HepG2 (cell line): ENCODE data around the gene FNDC3B. TPM values are rescaled to one million over a fixed set of nuclear protein-coding genes. Genes with fewer than 3 reads are reported as not detected.

Experiments
- ATAC-seq: fragments of 200-7000 bp; cut with Tn5 transposase; 3 replicates; pipeline ENCODE4 v1.9.1; 2020; ENCODE audit warnings: mild to moderate bottlenecking, moderate library complexity
- BruUV-seq: library from RNA; stranded (reverse); fragments of 400-500 nt; replicated peaks from 2 replicates; lab custom pipeline; 2021; lab: Mats Ljungman, UMichigan
- CTCF ChIA-PET: fragments of 300-600 bp; formaldehyde crosslinking; extraction: SDS; loops from one replicate; lab custom pipeline; 2021; ENCODE audit warnings: low total read pairs, inconsistent platforms, low intra/inter-chr PET ratio; lab: Yijun Ruan, JAX
- POLR2A ChIA-PET: fragments of 350-600 bp; sonication (Branson Sonifier 250); formaldehyde crosslinking; loops from one replicate; lab custom pipeline; 2020; ENCODE audit warnings: antibody characterized with exemption, inconsistent platforms; lab: Yijun Ruan, JAX
- DNase-seq: peaks from one replicate; pipeline ENCODE4 v3.0.0-alpha.2; 2015; ENCODE audit warnings: low spot score
- FAIRE-seq: peaks from 3 replicates; lab custom pipeline; 2011; peaks lifted over from hg19 to GRCh38; lab: Jason Lieb, UNC
- H2AFZ ChIP-seq: one replicate; pipeline ENCODE4 v1.6.1; 2011; ENCODE audit warnings: low read length, inconsistent platforms
- H3K27ac ChIP-seq: fragments of 300-600 bp; 3 replicates; pipeline ENCODE4 v1.8.0; 2011; ENCODE audit warnings: mixed run types, mild to moderate bottlenecking, mixed read lengths, low read length, inconsistent platforms; ENCODE audit not compliant: insufficient read depth; ENCODE audit errors: extremely low read length
- H3K27me3 ChIP-seq, 2 experiments: fragments of 200-600 bp in 1 of 2; 2 replicates in 1 of 2; 3 replicates in 1 of 2; pipeline versions ENCODE4 v1.6.0 to v1.8.0; 2011; ENCODE audit warnings: low read length in 2 of 2, mild to moderate bottlenecking in 2 of 2, moderate library complexity in 2 of 2, inconsistent platforms in 1 of 2; ENCODE audit not compliant: insufficient read depth in 2 of 2, control insufficient read depth in 1 of 2
- H3K36me3 ChIP-seq, 2 experiments: fragments of 200-600 bp in 1 of 2; replicated peaks in 1 of 2; 2 replicates in 1 of 2; 3 replicates in 1 of 2; pipeline versions ENCODE4 v1.5.1 to v1.8.0; 2011; ENCODE audit warnings: low read length in 2 of 2, inconsistent platforms in 1 of 2; ENCODE audit not compliant: insufficient read depth in 2 of 2, control insufficient read depth in 1 of 2
- H3K4me1 ChIP-seq: 2 replicates; pipeline ENCODE4 v1.5.1; 2012; ENCODE audit warnings: low read length, inconsistent platforms; ENCODE audit not compliant: insufficient read depth
- H3K4me2 ChIP-seq: 2 replicates; pipeline ENCODE4 v1.6.0; 2011; ENCODE audit warnings: low read depth, low read length, inconsistent platforms
- H3K4me3 ChIP-seq, 3 experiments: fragments of 200-600 bp in 1 of 3; sonication (generic), shearing (Covaris generic) in 1 of 3; replicated peaks in 1 of 3; 2 replicates each; pipeline ENCODE4 v1.5.1; 2011 to 2016; ENCODE audit warnings: low read length in 3 of 3, inconsistent platforms in 2 of 3, low read depth in 2 of 3, mild to moderate bottlenecking in 2 of 3, control low read depth in 1 of 3, mixed read lengths in 1 of 3; ENCODE audit not compliant: insufficient read depth in 1 of 3
- H3K79me2 ChIP-seq: one replicate; pipeline ENCODE4 v1.6.1; 2011; ENCODE audit warnings: low read length, inconsistent platforms; ENCODE audit not compliant: insufficient read depth
- H3K9ac ChIP-seq: 2 replicates; pipeline ENCODE4 v1.6.0; 2011; ENCODE audit warnings: mild to moderate bottlenecking, low read depth, low read length, inconsistent platforms; ENCODE audit not compliant: insufficient read depth
- H3K9me3 ChIP-seq: 2 replicates; pipeline ENCODE4 v1.5.1; 2012; ENCODE audit warnings: mild to moderate bottlenecking, low read length
- H4K20me1 ChIP-seq: 2 replicates; pipeline ENCODE4 v1.6.0; 2011; ENCODE audit warnings: inconsistent platforms, mild to moderate bottlenecking, low read length, moderate library complexity; ENCODE audit not compliant: insufficient read depth
- AGO2 ChIP-seq: fragments of 200-400 bp; formaldehyde crosslinking; optimal IDR thresholded peaks from 2 replicates; pipeline ENCODE3; 2017; ENCODE audit warnings: mild to moderate bottlenecking, low read depth, low read length, moderate library complexity
- ARNTL ChIP-seq: sonication (generic); formaldehyde crosslinking; IDR thresholded peaks from 2 replicates; pipeline ENCODE4 v1.4.0; 2020; ENCODE audit warnings: mild to moderate bottlenecking, missing genetic modification reagents
- FOXK1 ChIP-seq: sonication (generic); formaldehyde crosslinking; IDR thresholded peaks from 2 replicates; pipeline ENCODE4 v1.4.0; 2020; ENCODE audit warnings: low read depth, missing genetic modification reagents, borderline replicate concordance
- JARID2 ChIP-seq: sonication (generic); formaldehyde crosslinking; IDR thresholded peaks from 2 replicates; pipeline ENCODE4 v1.8.1; 2023; ENCODE audit warnings: missing genetic modification reagents, inconsistent platforms; ENCODE audit not compliant: insufficient replicate concordance
- POLR2AphosphoS5 ChIP-seq: IDR thresholded peaks from 2 replicates; pipeline ENCODE4 v1.6.1; 2012; ENCODE audit warnings: low read depth, low read length
- RBM22 ChIP-seq: fragments of 200-400 bp; formaldehyde crosslinking; optimal IDR thresholded peaks from 2 replicates; pipeline ENCODE3; 2017; ENCODE audit warnings: mild to moderate bottlenecking, low read length, moderate library complexity
- SNAPC2 ChIP-seq: sonication (generic); formaldehyde crosslinking; IDR thresholded peaks from 2 replicates; pipeline ENCODE4 v1.8.1; 2022; ENCODE audit warnings: mild to moderate bottlenecking, missing genetic modification reagents
- SSRP1 ChIP-seq: IDR thresholded peaks from 2 replicates; pipeline ENCODE4 v1.6.1; 2016; ENCODE audit warnings: control low read depth
- ZNF207 ChIP-seq: fragments of 450-650 bp; IDR thresholded peaks from 2 replicates; pipeline ENCODE4 v1.6.1; 2016; ENCODE audit warnings: antibody characterized with exemption, borderline replicate concordance
- WGBS: methylation state at CpG from one replicate; pipeline ENCODE4 v1.1.6; 2017; ENCODE audit warnings: low lambda C conversion rate; 5-methylcytosine and 5-hydroxymethylcytosine counted together
- in situ Hi-C: cut with HindIII; loops from 2 replicates; pipeline ENCODE4 v1.10.0; 2017; ENCODE audit warnings: low pct_unique_long_range_greater_than_20kb; ENCODE audit not compliant: extremely low pct_ligation_motif_present
- intact Hi-C: fragments of 100-400 bp; cut with micrococcal nuclease; formaldehyde crosslinking; loops from one replicate; pipeline ENCODE4 v1.10.0; 2022; ENCODE audit not compliant: unreplicated experiment
- polyA plus RNA-seq, 8 experiments: library from polyadenylated mRNA; depleted of rRNA in 3 of 8; stranded (reverse) in 7 of 8; unstranded in 1 of 8; fragments of >200 nt; fragmentation: Illumina TruSeq in 4 of 8; extraction: Trizol in 4 of 8; gene quantifications; 2 replicates each; pipeline versions ENCODE4 v1.2.1 to v1.2.3, GENCODE V29; 2011 to 2016; ENCODE audit warnings: low read depth in 4 of 8, missing spikeins in 1 of 8, mixed read lengths in 1 of 8; ENCODE audit not compliant: insufficient read depth in 1 of 8
- total RNA-seq, 5 experiments: library from RNA; depleted of rRNA; stranded (reverse); fragments of >200 nt; fragmentation: Illumina TruSeq; extraction: Trizol; gene quantifications; 2 replicates each; pipeline ENCODE4 v1.2.3, GENCODE V29; 2016; ENCODE audit warnings: low read depth in 1 of 5
- TF ChIP-seq, protein P1 (sequence below): sonication (generic); formaldehyde crosslinking; IDR thresholded peaks from one replicate; pipeline ENCODE4 v1.5.1; 2020; ENCODE audit warnings: mild to moderate bottlenecking, missing genetic modification reagents; ENCODE audit errors: not compliant biosample characterization

Gene FNDC3B
- total and polyA plus RNA-seq, 2 of the 13 experiments (the other 11 are each of a cell fraction or from before 2014, with no cell fraction given): 74.8 to 103 TPM

DNA sequence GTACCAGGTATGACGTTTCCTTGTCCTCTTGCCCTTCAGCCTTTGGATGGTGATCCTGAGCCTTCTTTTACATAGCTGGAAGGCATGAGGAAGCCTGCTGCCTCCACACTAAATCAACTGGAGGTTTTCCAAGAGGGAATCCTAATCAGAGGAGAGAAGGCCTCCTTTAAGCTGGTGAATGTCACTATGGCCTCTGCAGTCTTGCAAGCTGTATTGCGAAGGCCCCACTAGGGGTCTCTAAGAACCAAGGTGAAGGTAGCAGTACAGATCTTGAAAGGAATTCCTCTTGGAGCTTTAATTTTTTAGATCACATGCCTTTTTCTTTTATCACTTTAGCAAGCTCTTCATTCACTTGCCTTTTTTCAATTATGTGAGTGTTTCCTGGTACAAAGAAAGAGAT lies 289.7 kb downstream of the FNDC3B start:
- H4K20me1 ChIP-seq: peaks cover 73% of the 10 kb centered on the region
- no peak overlapping the region for H3K9ac ChIP-seq
- in situ Hi-C loops: no loop called here
- H3K4me3 ChIP-seq: no peak overlapping the region
- intact Hi-C loops: no loop called here
- DNase-seq (no peak), FAIRE-seq (no peak), ATAC-seq (no peak)
- no peaks in the 10 kb centered on the region for H3K9me3 ChIP-seq
- CTCF ChIA-PET: no interaction called here
- H3K36me3 ChIP-seq: peaks cover 41 to 95% of the 10 kb centered on the region in 2 experiments
- POLR2A ChIA-PET: no interaction called here
- H2AFZ ChIP-seq: no peak overlapping the region
- H3K79me2 ChIP-seq: peaks cover 2% of the 10 kb centered on the region
- H3K4me2 ChIP-seq: no peak overlapping the region
- WGBS: 100% methylated on average over 2 of the region's 2 CpGs
- no peaks in the 10 kb centered on the region for H3K27me3 ChIP-seq
- no peaks in the 10 kb centered on the region for H3K4me1 ChIP-seq
- BruUV-seq: no TSS peak
- TF ChIP-seq SNAPC2 (CRISPR knock-in tag) (no peak), RBM22 (peak; percentile 65), AGO2 (peak; percentile 33)
- H3K27ac ChIP-seq: no peak overlapping the region

DNA sequence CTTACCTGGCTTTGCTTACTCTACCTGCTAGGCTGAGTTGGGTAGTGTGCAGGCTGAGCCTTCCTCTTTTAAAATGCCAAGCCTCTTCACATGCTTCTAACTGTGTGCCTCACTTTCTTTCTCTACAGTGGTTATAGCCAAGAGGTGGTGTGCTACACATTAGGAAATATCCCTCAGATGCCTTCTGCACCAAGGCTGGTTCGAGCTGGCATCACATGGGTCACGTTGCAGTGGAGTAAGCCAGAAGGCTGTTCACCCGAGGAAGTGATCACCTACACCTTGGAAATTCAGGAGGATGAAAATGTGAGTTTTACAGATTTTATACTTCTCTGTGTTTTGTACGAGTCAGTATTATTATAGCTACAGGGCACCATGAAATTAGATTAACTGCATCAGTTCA lies 291.0 kb downstream of the FNDC3B start:
- ATAC-seq (no peak), DNase-seq (no peak), FAIRE-seq (no peak)
- H3K9me3 ChIP-seq: no peaks in the 10 kb centered on the region
- 96% methylated on average over 4 of the region's 4 CpGs for WGBS
- H4K20me1 ChIP-seq: peaks cover 66% of the 10 kb centered on the region
- no peak overlapping the region for H3K9ac ChIP-seq
- no TSS peak for BruUV-seq
- ChIA-PET CTCF (no interaction called here), POLR2A (no interaction called here)
- H3K79me2 ChIP-seq: peaks cover 2% of the 10 kb centered on the region
- in situ Hi-C loops: no loop called here
- intact Hi-C loops: no loop called here
- no peaks in the 10 kb centered on the region for H3K27me3 ChIP-seq
- H3K4me2 ChIP-seq: no peak overlapping the region
- no peaks in the 10 kb centered on the region for H3K4me1 ChIP-seq
- H3K4me3 ChIP-seq: no peak overlapping the region
- peaks cover 37 to 91% of the 10 kb centered on the region in 2 experiments for H3K36me3 ChIP-seq
- no peak overlapping the region for H3K27ac ChIP-seq
- H2AFZ ChIP-seq: no peak overlapping the region
- no peak for TF ChIP-seq ARNTL (CRISPR knock-in tag)
- peak; percentile 89; the same call in 1 of the 2 replicates for TF ChIP-seq SSRP1 (CRISPR knock-in tag)
- TF ChIP-seq POLR2AphosphoS5: 0 out of 2 replicates have a peak, but pooled peaks have one; percentile 14
- TF ChIP-seq ZNF207: no peak
- TF ChIP-seq, protein P1, sequence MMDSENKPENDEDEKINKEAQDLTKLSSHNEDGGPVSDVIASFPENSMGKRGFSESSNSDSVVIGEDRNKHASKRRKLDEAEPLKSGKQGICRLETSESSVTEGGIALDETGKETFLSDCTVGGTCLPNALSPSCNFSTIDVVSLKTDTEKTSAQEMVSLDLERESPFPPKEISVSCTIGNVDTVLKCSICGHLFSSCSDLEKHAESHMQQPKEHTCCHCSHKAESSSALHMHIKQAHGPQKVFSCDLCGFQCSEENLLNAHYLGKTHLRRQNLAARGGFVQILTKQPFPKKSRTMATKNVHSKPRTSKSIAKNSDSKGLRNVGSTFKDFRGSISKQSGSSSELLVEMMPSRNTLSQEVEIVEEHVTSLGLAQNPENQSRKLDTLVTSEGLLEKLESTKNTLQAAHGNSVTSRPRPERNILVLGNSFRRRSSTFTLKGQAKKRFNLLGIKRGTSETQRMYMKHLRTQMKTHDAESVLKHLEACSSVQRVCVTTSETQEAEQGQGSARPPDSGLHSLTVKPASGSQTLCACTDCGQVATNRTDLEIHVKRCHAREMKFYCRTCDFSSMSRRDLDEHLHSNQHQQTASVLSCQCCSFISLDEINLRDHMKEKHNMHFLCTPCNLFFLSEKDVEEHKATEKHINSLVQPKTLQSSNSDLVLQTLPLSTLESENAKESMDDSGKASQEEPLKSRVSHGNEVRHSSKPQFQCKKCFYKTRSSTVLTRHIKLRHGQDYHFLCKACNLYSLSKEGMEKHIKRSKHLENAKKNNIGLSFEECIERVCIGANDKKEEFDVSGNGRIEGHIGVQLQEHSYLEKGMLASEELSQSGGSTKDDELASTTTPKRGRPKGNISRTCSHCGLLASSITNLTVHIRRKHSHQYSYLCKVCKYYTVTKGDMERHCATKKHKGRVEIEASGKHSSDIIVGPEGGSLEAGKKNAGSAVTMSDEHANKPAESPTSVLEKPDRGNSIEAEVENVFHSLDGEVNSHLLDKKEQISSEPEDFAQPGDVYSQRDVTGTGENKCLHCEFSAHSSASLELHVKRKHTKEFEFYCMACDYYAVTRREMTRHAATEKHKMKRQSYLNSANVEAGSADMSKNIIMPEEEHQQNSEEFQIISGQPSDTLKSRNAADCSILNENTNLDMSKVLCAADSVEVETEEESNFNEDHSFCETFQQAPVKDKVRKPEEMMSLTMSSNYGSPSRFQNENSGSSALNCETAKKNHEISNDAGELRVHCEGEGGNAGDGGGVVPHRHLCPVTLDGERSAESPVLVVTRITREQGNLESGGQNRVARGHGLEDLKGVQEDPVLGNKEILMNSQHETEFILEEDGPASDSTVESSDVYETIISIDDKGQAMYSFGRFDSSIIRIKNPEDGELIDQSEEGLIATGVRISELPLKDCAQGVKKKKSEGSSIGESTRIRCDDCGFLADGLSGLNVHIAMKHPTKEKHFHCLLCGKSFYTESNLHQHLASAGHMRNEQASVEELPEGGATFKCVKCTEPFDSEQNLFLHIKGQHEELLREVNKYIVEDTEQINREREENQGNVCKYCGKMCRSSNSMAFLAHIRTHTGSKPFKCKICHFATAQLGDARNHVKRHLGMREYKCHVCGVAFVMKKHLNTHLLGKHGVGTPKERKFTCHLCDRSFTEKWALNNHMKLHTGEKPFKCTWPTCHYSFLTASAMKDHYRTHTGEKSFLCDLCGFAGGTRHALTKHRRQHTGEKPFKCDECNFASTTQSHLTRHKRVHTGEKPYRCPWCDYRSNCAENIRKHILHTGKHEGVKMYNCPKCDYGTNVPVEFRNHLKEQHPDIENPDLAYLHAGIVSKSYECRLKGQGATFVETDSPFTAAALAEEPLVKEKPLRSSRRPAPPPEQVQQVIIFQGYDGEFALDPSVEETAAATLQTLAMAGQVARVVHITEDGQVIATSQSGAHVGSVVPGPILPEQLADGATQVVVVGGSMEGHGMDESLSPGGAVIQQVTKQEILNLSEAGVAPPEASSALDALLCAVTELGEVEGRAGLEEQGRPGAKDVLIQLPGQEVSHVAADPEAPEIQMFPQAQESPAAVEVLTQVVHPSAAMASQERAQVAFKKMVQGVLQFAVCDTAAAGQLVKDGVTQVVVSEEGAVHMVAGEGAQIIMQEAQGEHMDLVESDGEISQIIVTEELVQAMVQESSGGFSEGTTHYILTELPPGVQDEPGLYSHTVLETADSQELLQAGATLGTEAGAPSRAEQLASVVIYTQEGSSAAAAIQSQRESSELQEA (CRISPR knock-in tag): no peak
- no peak for TF ChIP-seq FOXK1 (CRISPR knock-in tag)
- TF ChIP-seq JARID2 (CRISPR knock-in tag): no peak
